K562 (cell line): Measurements from ENCODE around the gene PAGE1. TPM values are rescaled to one million over a fixed set of nuclear protein-coding genes. Genes with fewer than 3 reads are reported as not detected.

Source experiments
- CBX3 ChIP-seq, 2 experiments: IDR thresholded peaks; 1 replicate in 1 of 2; 2 replicates in 1 of 2; pipeline ENCODE4 v1.6.1; 2012; ENCODE audit warnings: inconsistent platforms in 2 of 2, low read length in 2 of 2, borderline replicate concordance in 1 of 2, control low read depth in 1 of 2
- FOXK2 ChIP-seq, 2 experiments: fragments of 450-650 bp; IDR thresholded peaks in 1 of 2; conservative IDR thresholded peaks in 1 of 2; 2 replicates each; pipeline ENCODE4 v1.6.1; 2016; ENCODE audit warnings: low read depth in 2 of 2, mild to moderate bottlenecking in 1 of 2
- HMG20A ChIP-seq: fragments of 450-650 bp; formaldehyde crosslinking; conservative IDR thresholded peaks from 2 replicates; pipeline ENCODE4 v1.4.0; 2020; ENCODE audit warnings: mild to moderate bottlenecking, mixed read lengths
- MTA3 ChIP-seq: fragments of 450-650 bp; formaldehyde crosslinking; IDR thresholded peaks from 2 replicates; pipeline ENCODE4 v1.6.1; 2017; ENCODE audit warnings: mild to moderate bottlenecking, borderline replicate concordance
- NFRKB ChIP-seq: fragments of 450-650 bp; IDR thresholded peaks from 2 replicates; pipeline ENCODE4 v1.6.1; 2016; ENCODE audit warnings: low read depth
- NR2C2 ChIP-seq, 2 experiments: fragments of 200-800 bp in 1 of 2; sonication (Bioruptor generic) in 1 of 2; sonication (generic) in 1 of 2; formaldehyde crosslinking in 1 of 2; IDR thresholded peaks; 2 replicates each; pipeline versions ENCODE4 v1.6.1 to v1.8.0; 2016 to 2022; ENCODE audit warnings: mild to moderate bottlenecking in 1 of 2, missing compliant biosample characterization in 1 of 2, missing genetic modification characterization in 1 of 2, missing genetic modification reagents in 1 of 2
- TFAM ChIP-seq: fragments of 250-450 bp; sonication (Bioruptor Pico); conservative IDR thresholded peaks from 2 replicates; pipeline ENCODE4 v1.5.0; 2021; ENCODE audit warnings: mild to moderate bottlenecking, moderate library complexity
- XRCC5 ChIP-seq: fragments of 200-400 bp; formaldehyde crosslinking; IDR thresholded peaks from 2 replicates; pipeline ENCODE4 v1.6.1; 2017; ENCODE audit warnings: low read depth, mild to moderate bottlenecking, low read length
- ZNF212 ChIP-seq: fragments of 450-650 bp; formaldehyde crosslinking; IDR thresholded peaks from 2 replicates; pipeline ENCODE4 v1.4.0; 2020; ENCODE audit warnings: mild to moderate bottlenecking
- ZNF699 ChIP-seq: fragments of 250-450 bp; sonication (Bioruptor Pico); IDR thresholded peaks from 2 replicates; pipeline ENCODE4 v1.8.0; 2021; ENCODE audit warnings: mild to moderate bottlenecking, moderate library complexity; ENCODE audit not compliant: insufficient replicate concordance
- ZNF780A ChIP-seq: fragments of 250-450 bp; sonication (Bioruptor Pico); IDR thresholded peaks from 2 replicates; pipeline ENCODE4 v1.5.0; 2021; ENCODE audit warnings: mild to moderate bottlenecking
- polyA plus RNA-seq, 8 experiments: library from polyadenylated mRNA; depleted of rRNA in 4 of 8; stranded (reverse) in 5 of 8; unstranded in 3 of 8; fragments of >200 nt; fragmentation: Nextera tagmentation in 2 of 8; fragmentation: Illumina TruSeq in 1 of 8; extraction: Ambion mirVana in 2 of 8; extraction: Trizol in 1 of 8; gene quantifications; 2 replicates each; pipeline versions ENCODE4 v1.2.1 to v1.2.3, GENCODE V29; 2011 to 2014; ENCODE audit warnings: inconsistent platforms in 1 of 8, missing spikeins in 1 of 8
- total RNA-seq, 7 experiments: library from RNA; depleted of rRNA in 6 of 7; stranded (reverse); fragments of >200 nt in 6 of 7; fragmentation: Illumina TruSeq in 2 of 7; extraction: Trizol in 2 of 7; gene quantifications; 2 replicates each; pipeline versions ENCODE4 v1.2.1 to v1.2.3, GENCODE V29; 2011 to 2021; ENCODE audit warnings: low replicate concordance in 1 of 7
- TF ChIP-seq, protein P1 (sequence below): fragments of 200-800 bp; sonication (Bioruptor generic); IDR thresholded peaks from 2 replicates; pipeline ENCODE4 v1.6.1; 2016; ENCODE audit warnings: missing genetic modification characterization, missing compliant biosample characterization
- TF ChIP-seq, protein P2 (sequence below), 2 experiments: fragments of 150-350 bp in 1 of 2; IDR thresholded peaks; 2 replicates each; pipeline ENCODE4 v1.6.1; 2012 to 2016; ENCODE audit warnings: low read depth in 2 of 2, low read length in 2 of 2, mild to moderate bottlenecking in 1 of 2, moderate library complexity in 1 of 2
- TF ChIP-seq, protein P3 (sequence below): fragments of 450-650 bp; IDR thresholded peaks from 2 replicates; pipeline ENCODE4 v1.6.1; 2018; ENCODE audit not compliant: partially characterized antibody

Gene PAGE1
- total and polyA plus RNA-seq, 9 of the 15 experiments (the other 6 are each of a cell fraction or from before 2014, with no cell fraction given): 43.5 to 520 (median 123) TPM

GRCh38 chrX:49673394-49673793 is 22.4 kb downstream of the PAGE1 start (continued):
- TF ChIP-seq, protein P1, sequence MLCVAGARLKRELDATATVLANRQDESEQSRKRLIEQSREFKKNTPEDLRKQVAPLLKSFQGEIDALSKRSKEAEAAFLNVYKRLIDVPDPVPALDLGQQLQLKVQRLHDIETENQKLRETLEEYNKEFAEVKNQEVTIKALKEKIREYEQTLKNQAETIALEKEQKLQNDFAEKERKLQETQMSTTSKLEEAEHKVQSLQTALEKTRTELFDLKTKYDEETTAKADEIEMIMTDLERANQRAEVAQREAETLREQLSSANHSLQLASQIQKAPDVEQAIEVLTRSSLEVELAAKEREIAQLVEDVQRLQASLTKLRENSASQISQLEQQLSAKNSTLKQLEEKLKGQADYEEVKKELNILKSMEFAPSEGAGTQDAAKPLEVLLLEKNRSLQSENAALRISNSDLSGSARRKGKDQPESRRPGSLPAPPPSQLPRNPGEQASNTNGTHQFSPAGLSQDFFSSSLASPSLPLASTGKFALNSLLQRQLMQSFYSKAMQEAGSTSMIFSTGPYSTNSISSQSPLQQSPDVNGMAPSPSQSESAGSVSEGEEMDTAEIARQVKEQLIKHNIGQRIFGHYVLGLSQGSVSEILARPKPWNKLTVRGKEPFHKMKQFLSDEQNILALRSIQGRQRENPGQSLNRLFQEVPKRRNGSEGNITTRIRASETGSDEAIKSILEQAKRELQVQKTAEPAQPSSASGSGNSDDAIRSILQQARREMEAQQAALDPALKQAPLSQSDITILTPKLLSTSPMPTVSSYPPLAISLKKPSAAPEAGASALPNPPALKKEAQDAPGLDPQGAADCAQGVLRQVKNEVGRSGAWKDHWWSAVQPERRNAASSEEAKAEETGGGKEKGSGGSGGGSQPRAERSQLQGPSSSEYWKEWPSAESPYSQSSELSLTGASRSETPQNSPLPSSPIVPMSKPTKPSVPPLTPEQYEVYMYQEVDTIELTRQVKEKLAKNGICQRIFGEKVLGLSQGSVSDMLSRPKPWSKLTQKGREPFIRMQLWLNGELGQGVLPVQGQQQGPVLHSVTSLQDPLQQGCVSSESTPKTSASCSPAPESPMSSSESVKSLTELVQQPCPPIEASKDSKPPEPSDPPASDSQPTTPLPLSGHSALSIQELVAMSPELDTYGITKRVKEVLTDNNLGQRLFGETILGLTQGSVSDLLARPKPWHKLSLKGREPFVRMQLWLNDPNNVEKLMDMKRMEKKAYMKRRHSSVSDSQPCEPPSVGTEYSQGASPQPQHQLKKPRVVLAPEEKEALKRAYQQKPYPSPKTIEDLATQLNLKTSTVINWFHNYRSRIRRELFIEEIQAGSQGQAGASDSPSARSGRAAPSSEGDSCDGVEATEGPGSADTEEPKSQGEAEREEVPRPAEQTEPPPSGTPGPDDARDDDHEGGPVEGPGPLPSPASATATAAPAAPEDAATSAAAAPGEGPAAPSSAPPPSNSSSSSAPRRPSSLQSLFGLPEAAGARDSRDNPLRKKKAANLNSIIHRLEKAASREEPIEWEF (CRISPR knock-in tag): no peak
- TF ChIP-seq ZNF212 (CRISPR knock-in tag) (no peak), XRCC5 (no peak), NFRKB (no peak), ZNF699 (CRISPR knock-in tag) (no peak), ZNF780A (CRISPR knock-in tag) (no peak), NR2C2 (CRISPR knock-in tag; IDR thresholded peaks at IDR 0.05) (no peak), NR2C2 (tag; IDR thresholded peaks at IDR 0.05) (no peak), FOXK2 (conservative IDR thresholded peaks at IDR 0.05 in 1 of 2, IDR thresholded peaks at IDR 0.05 in 1 of 2; ENCODE audit: low read depth in 2 of 2) (no peak), CBX3 (IDR thresholded peaks at IDR 0.05; ENCODE audit: borderline replicate concordance in 1 of 2, low read length in 2 of 2) (no peak), HMG20A (CRISPR knock-in tag) (no peak), TFAM (no peak), MTA3 (no peak)
- TF ChIP-seq, protein P2, sequence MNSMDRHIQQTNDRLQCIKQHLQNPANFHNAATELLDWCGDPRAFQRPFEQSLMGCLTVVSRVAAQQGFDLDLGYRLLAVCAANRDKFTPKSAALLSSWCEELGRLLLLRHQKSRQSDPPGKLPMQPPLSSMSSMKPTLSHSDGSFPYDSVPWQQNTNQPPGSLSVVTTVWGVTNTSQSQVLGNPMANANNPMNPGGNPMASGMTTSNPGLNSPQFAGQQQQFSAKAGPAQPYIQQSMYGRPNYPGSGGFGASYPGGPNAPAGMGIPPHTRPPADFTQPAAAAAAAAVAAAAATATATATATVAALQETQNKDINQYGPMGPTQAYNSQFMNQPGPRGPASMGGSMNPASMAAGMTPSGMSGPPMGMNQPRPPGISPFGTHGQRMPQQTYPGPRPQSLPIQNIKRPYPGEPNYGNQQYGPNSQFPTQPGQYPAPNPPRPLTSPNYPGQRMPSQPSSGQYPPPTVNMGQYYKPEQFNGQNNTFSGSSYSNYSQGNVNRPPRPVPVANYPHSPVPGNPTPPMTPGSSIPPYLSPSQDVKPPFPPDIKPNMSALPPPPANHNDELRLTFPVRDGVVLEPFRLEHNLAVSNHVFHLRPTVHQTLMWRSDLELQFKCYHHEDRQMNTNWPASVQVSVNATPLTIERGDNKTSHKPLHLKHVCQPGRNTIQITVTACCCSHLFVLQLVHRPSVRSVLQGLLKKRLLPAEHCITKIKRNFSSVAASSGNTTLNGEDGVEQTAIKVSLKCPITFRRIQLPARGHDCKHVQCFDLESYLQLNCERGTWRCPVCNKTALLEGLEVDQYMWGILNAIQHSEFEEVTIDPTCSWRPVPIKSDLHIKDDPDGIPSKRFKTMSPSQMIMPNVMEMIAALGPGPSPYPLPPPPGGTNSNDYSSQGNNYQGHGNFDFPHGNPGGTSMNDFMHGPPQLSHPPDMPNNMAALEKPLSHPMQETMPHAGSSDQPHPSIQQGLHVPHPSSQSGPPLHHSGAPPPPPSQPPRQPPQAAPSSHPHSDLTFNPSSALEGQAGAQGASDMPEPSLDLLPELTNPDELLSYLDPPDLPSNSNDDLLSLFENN (IDR thresholded peaks at IDR 0.05; ENCODE audit: low read depth in 2 of 2, low read length in 2 of 2): no peak
- TF ChIP-seq, protein P3, sequence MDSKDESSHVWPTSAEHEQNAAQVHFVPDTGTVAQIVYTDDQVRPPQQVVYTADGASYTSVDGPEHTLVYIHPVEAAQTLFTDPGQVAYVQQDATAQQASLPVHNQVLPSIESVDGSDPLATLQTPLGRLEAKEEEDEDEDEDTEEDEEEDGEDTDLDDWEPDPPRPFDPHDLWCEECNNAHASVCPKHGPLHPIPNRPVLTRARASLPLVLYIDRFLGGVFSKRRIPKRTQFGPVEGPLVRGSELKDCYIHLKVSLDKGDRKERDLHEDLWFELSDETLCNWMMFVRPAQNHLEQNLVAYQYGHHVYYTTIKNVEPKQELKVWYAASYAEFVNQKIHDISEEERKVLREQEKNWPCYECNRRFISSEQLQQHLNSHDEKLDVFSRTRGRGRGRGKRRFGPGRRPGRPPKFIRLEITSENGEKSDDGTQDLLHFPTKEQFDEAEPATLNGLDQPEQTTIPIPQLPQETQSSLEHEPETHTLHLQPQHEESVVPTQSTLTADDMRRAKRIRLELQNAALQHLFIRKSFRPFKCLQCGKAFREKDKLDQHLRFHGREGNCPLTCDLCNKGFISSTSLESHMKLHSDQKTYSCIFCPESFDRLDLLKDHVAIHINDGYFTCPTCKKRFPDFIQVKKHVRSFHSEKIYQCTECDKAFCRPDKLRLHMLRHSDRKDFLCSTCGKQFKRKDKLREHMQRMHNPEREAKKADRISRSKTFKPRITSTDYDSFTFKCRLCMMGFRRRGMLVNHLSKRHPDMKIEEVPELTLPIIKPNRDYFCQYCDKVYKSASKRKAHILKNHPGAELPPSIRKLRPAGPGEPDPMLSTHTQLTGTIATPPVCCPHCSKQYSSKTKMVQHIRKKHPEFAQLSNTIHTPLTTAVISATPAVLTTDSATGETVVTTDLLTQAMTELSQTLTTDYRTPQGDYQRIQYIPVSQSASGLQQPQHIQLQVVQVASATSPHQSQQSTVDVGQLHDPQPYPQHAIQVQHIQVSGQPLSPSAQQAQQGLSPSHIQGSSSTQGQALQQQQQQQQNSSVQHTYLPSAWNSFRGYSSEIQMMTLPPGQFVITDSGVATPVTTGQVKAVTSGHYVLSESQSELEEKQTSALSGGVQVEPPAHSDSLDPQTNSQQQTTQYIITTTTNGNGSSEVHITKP: no peak
